Colonic mucosa (tissue), 4 donors: Measurements from ENCODE around the gene SREBF1. TPM values are rescaled to one million over a fixed set of nuclear protein-coding genes. Genes with fewer than 3 reads are reported as not detected.

Experiments
- DNase-seq: peaks from one replicate; pipeline ENCODE4 v3.0.0-alpha.2; 2020
- H3K27ac ChIP-seq: fragments of 200-600 bp; one replicate; pipeline ENCODE4 v1.8.0; 2021
- H3K27me3 ChIP-seq: fragments of 200-600 bp; one replicate; pipeline ENCODE4 v1.8.0; 2021
- H3K36me3 ChIP-seq: fragments of 200-600 bp; one replicate; pipeline ENCODE4 v1.8.0; 2021
- H3K4me1 ChIP-seq: fragments of 200-600 bp; one replicate; pipeline ENCODE4 v1.8.0; 2021; ENCODE audit warnings: mild to moderate bottlenecking
- H3K4me3 ChIP-seq: fragments of 200-600 bp; one replicate; pipeline ENCODE4 v1.8.0; 2021
- H3K9ac ChIP-seq, 2 donors: one replicate each; pipeline ENCODE4 v1.7.0; 2013; ENCODE audit warnings: control low read depth in 2 of 2, low read depth in 2 of 2, low read length in 2 of 2
- H3K9me3 ChIP-seq: fragments of 200-600 bp; one replicate; pipeline ENCODE4 v1.8.0; 2021
- intact Hi-C: fragments of 100-400 bp; cut with DNase I; formaldehyde crosslinking; loops from one replicate; pipeline ENCODE4 v1.14.1; 2022
- total RNA-seq, 2 donors: library from RNA; stranded (reverse); fragmentation: NEBNext Ultra II Directional in 1 of 2; extraction: Animal tissue kit (Norgen Biotek cat#: 25700) in 1 of 2; gene quantifications; one replicate each; pipeline ENCODE4 v1.2.1, GENCODE V29; 2021
- TF ChIP-seq, protein P1 (sequence below): fragments of 200-600 bp; IDR thresholded peaks from one replicate; pipeline ENCODE4 v1.8.0; 2022; ENCODE audit warnings: antibody characterized with exemption, mild to moderate bottlenecking
- donor health status: healthy.
- donor health status: DM: no; HTN: no; CAD: no.
- donor health status: DM: no; HTN: no; CAD: no.

SREBF1 gene
- total RNA-seq, 2 donors from 2014 or later = 170 to 174 TPM

DNA sequence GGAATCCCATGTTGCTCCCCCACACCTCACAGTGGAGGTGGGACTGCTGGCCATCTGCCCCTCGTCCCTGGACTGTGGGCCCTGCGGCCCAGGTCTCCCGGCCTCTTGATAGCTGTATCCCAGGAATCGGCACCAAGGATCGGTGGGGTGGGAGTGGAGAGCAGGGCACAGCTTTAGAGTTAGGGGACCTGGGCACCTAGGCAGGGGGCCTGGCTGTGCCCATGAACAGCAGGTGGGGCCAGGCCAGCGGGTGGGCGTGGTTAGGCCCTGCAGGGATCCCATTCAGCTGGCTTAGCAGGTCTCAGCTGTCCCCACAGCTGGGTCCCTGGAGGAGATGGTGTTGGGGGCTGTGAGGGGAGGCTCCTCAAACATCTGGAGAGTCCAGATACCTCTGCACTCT is 49.2 kb downstream of the SREBF1 start:
- TF ChIP-seq, protein P1, sequence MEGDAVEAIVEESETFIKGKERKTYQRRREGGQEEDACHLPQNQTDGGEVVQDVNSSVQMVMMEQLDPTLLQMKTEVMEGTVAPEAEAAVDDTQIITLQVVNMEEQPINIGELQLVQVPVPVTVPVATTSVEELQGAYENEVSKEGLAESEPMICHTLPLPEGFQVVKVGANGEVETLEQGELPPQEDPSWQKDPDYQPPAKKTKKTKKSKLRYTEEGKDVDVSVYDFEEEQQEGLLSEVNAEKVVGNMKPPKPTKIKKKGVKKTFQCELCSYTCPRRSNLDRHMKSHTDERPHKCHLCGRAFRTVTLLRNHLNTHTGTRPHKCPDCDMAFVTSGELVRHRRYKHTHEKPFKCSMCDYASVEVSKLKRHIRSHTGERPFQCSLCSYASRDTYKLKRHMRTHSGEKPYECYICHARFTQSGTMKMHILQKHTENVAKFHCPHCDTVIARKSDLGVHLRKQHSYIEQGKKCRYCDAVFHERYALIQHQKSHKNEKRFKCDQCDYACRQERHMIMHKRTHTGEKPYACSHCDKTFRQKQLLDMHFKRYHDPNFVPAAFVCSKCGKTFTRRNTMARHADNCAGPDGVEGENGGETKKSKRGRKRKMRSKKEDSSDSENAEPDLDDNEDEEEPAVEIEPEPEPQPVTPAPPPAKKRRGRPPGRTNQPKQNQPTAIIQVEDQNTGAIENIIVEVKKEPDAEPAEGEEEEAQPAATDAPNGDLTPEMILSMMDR = no peak
- Histone ChIP-seq H3K27me3 (no peaks in the 10 kb centered on the region), H3K9me3 (no peaks in the 10 kb centered on the region), H3K4me1 (peaks cover 13% of the 10 kb centered on the region), H3K27ac (no peak overlapping the region), H3K9ac (no peak overlapping the region), H3K4me3 (no peak overlapping the region), H3K36me3 (no peaks in the 10 kb centered on the region)
- DNase-seq = no peak
- intact Hi-C loops = no loop called here

GRCh38 chr17:17786998-17787397 is 49.8 kb downstream of the SREBF1 start:
- intact Hi-C loops = no loop called here
- Histone ChIP-seq H3K4me1 (peaks cover 13% of the 10 kb centered on the region), H3K27ac (no peak overlapping the region)

DNA sequence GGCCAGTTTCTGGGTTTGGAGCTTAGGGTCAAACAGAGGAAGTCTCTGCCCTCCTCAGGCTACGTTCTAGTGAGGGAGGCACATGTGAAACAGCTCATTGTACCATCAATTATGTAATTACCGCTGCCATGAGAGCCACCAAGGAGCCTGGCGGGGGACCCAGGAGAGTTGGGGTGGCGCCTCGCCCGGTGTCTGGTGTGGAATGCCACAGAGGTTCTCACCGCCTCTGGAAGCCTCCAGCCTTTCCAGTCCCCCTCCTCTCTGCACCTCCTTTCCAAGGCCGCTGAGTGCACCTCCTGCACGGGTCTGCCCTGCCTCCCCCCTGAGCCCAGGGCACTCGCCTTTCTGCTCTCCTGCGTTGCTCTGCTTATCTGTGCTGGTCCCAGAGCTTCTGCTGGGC is 51.4 kb downstream of the SREBF1 start:
- Histone ChIP-seq H3K4me3 (no peak overlapping the region), H3K9me3 (no peaks in the 10 kb centered on the region), H3K9ac (no peak overlapping the region), H3K4me1 (peaks cover 20% of the 10 kb centered on the region), H3K27ac (no peak overlapping the region), H3K27me3 (peaks cover 5% of the 10 kb centered on the region), H3K36me3 (no peaks in the 10 kb centered on the region)
- DNase-seq = no peak
- TF ChIP-seq, protein P1 = no peak
- intact Hi-C loops = no loop called here

More at GRCh38 chr17:17786998-17787397, 49.8 kb downstream of the SREBF1 start:
- H3K4me3 ChIP-seq = no peak overlapping the region
- H3K9me3 ChIP-seq = no peaks in the 10 kb centered on the region
- TF ChIP-seq, protein P1 = no peak
- peaks cover 2% of the 10 kb centered on the region for H3K27me3 ChIP-seq
- H3K36me3 ChIP-seq = no peaks in the 10 kb centered on the region
- DNase-seq = no peak
- H3K9ac ChIP-seq = no peak overlapping the region

DNA sequence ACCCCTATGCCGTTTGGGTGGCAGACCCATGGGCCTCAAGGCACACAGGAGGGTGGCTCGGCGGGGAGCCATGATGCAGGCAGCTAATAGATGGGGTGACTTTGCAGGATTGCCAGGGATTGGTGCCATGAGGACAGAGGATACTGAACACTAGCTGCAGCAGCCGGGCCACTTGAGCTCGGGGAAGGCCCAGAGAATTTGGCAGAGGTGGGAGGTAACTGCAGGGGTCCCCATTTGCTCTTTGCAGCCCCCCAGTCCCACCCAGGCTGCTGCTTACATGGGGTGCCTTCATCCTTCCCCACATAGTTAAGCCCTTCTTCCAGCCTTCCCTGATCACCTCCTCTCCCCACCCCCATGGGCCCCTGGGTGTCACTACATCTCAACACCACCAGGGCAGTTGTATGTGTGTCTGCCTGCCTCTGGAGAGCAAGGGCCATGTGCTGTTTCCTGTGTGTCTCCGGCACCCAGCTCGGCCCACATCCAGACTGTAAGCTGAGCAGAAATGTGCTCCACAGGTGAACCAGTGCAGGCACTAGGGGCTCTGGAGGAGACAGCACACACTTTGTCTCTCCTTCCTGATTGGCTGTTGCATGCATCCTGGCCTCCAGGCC is 52.0 kb downstream of the SREBF1 start:
- no peak for DNase-seq
- intact Hi-C loops = no loop called here

GRCh38 chr17:17783825-17784656 is 52.7 kb downstream of the SREBF1 start:
- TF ChIP-seq, protein P1 = no peak
- Histone ChIP-seq H3K9me3 (no peaks in the 10 kb centered on the region), H3K4me3 (peak overlapping the region; percentile 47), H3K27me3 (peaks cover 5% of the 10 kb centered on the region), H3K4me1 (peaks cover 20% of the 10 kb centered on the region), H3K27ac (peak overlapping the region; percentile 26), H3K9ac (peak overlapping the region; percentile 56 to 63), H3K36me3 (no peaks in the 10 kb centered on the region)
- DNase-seq = peak; percentile 50
- intact Hi-C loops = no loop called here

More for the DNA sequence above, 52.0 kb downstream of the SREBF1 start:
- H3K9me3 ChIP-seq = no peaks in the 10 kb centered on the region
- H3K9ac ChIP-seq = peak overlapping the region in 1 of 2 donors; percentile 63
- H3K27me3 ChIP-seq = peaks cover 5% of the 10 kb centered on the region
- H3K27ac ChIP-seq = no peak overlapping the region
- peaks cover 20% of the 10 kb centered on the region for H3K4me1 ChIP-seq
- no peak overlapping the region for H3K4me3 ChIP-seq
- TF ChIP-seq, protein P1 = no peak
- H3K36me3 ChIP-seq = no peaks in the 10 kb centered on the region
